HEK293T (cell line): Measurements from ENCODE around the gene RBP3.

Source experiments
- CTCF ChIA-PET: fragments of 350-600 bp; formaldehyde crosslinking; extraction: SDS; loops from one replicate; lab custom pipeline; 2021; ENCODE audit warnings: antibody characterized with exemption, inconsistent platforms; lab: Yijun Ruan, JAX
- POLR2A ChIA-PET: fragments of 350-600 bp; formaldehyde crosslinking; extraction: SDS; loops from one replicate; lab custom pipeline; 2020; ENCODE audit warnings: antibody characterized with exemption, inconsistent platforms; lab: Yijun Ruan, JAX
- DNase-seq: peaks from one replicate; pipeline ENCODE4 v3.0.0; 2012; ENCODE audit warnings: mixed read lengths; ENCODE audit errors: extremely low spot score
- ARNT ChIP-seq: fragments of 450-650 bp; IDR thresholded peaks from 2 replicates; pipeline ENCODE4 v1.6.1; 2017; ENCODE audit warnings: mild to moderate bottlenecking
- BHLHE40 ChIP-seq: fragments of 450-650 bp; IDR thresholded peaks from 2 replicates; pipeline ENCODE4 v1.6.1; 2016; ENCODE audit warnings: mild to moderate bottlenecking, moderate library complexity, borderline replicate concordance
- CTBP1 ChIP-seq: fragments of 450-650 bp; IDR thresholded peaks from 2 replicates; pipeline ENCODE4 v1.6.1; 2016; ENCODE audit warnings: borderline replicate concordance
- ELF4 ChIP-seq: fragments of 450-650 bp; IDR thresholded peaks from 2 replicates; pipeline ENCODE4 v1.6.1; 2017; ENCODE audit warnings: antibody characterized with exemption
- FOXA1 ChIP-seq: fragments of 450-650 bp; IDR thresholded peaks from 2 replicates; pipeline ENCODE4 v1.6.1; 2016; ENCODE audit warnings: mild to moderate bottlenecking
- FOXK2 ChIP-seq: fragments of 450-650 bp; IDR thresholded peaks from 2 replicates; pipeline ENCODE4 v1.6.1; 2016; ENCODE audit warnings: mild to moderate bottlenecking
- FOXM1 ChIP-seq: fragments of 450-650 bp; IDR thresholded peaks from 2 replicates; pipeline ENCODE4 v1.6.1; 2017; ENCODE audit warnings: mild to moderate bottlenecking, borderline replicate concordance
- HDGF ChIP-seq: fragments of 450-650 bp; IDR thresholded peaks from 2 replicates; pipeline ENCODE4 v1.6.1; 2017; ENCODE audit warnings: antibody characterized with exemption, borderline replicate concordance
- L3MBTL2 ChIP-seq: fragments of 450-650 bp; conservative IDR thresholded peaks from 2 replicates; pipeline ENCODE4 v1.6.1; 2016; ENCODE audit warnings: mild to moderate bottlenecking
- LEF1 ChIP-seq: fragments of 450-650 bp; IDR thresholded peaks from 2 replicates; pipeline ENCODE4 v1.6.1; 2017; ENCODE audit warnings: mild to moderate bottlenecking, borderline replicate concordance
- NFRKB ChIP-seq: fragments of 450-650 bp; IDR thresholded peaks from 2 replicates; pipeline ENCODE4 v1.6.1; 2016; ENCODE audit warnings: mild to moderate bottlenecking, moderate library complexity
- SP1 ChIP-seq: fragments of 450-650 bp; IDR thresholded peaks from 2 replicates; pipeline ENCODE4 v1.6.1; 2017
- SUZ12 ChIP-seq: fragments of 450-650 bp; IDR thresholded peaks from 2 replicates; pipeline ENCODE4 v1.6.1; 2016; ENCODE audit warnings: mild to moderate bottlenecking
- TARDBP ChIP-seq: fragments of 450-650 bp; IDR thresholded peaks from 2 replicates; pipeline ENCODE4 v1.6.1; 2016
- ZNF384 ChIP-seq: fragments of 450-650 bp; IDR thresholded peaks from 2 replicates; pipeline ENCODE4 v1.6.1; 2016
- TF ChIP-seq, protein P1 (sequence below): fragments of 450-650 bp; IDR thresholded peaks from 2 replicates; pipeline ENCODE4 v1.6.1; 2016

RBP3 gene

DNA sequence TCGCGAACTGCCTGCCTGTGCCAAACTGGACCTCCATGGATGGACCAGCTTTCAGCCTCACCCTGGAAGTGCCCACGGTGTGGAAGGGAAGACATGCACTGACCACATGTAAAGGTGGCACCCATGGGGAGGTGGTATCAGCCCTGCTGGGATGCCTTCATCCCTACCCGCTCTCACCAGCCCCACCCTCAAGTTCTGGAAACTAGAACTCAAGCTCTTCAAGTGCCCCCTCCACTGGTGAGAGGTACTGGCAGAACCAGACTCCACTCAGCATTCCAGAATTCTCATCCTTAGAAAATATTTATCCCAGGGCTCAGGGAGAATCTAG is 30.0 kb downstream of the RBP3 start:
- POLR2A ChIA-PET: no interaction called here
- DNase-seq: no peak
- CTCF ChIA-PET: interaction anchor here (0.8 kb wide), 1 partner anchor 14 kb away, joined by 3 read pairs; no protein-coding TSS in a partner anchor
- TF ChIP-seq FOXA1 (no peak), BHLHE40 (no peak), ELF4 (no peak), LEF1 (no peak), HDGF (no peak), FOXK2 (no peak), CTBP1 (no peak), ZNF384 (no peak), NFRKB (no peak), TARDBP (no peak), ARNT (no peak), L3MBTL2 (no peak)
- TF ChIP-seq, protein P1, sequence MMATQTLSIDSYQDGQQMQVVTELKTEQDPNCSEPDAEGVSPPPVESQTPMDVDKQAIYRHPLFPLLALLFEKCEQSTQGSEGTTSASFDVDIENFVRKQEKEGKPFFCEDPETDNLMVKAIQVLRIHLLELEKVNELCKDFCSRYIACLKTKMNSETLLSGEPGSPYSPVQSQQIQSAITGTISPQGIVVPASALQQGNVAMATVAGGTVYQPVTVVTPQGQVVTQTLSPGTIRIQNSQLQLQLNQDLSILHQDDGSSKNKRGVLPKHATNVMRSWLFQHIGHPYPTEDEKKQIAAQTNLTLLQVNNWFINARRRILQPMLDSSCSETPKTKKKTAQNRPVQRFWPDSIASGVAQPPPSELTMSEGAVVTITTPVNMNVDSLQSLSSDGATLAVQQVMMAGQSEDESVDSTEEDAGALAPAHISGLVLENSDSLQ: no peak

DNA sequence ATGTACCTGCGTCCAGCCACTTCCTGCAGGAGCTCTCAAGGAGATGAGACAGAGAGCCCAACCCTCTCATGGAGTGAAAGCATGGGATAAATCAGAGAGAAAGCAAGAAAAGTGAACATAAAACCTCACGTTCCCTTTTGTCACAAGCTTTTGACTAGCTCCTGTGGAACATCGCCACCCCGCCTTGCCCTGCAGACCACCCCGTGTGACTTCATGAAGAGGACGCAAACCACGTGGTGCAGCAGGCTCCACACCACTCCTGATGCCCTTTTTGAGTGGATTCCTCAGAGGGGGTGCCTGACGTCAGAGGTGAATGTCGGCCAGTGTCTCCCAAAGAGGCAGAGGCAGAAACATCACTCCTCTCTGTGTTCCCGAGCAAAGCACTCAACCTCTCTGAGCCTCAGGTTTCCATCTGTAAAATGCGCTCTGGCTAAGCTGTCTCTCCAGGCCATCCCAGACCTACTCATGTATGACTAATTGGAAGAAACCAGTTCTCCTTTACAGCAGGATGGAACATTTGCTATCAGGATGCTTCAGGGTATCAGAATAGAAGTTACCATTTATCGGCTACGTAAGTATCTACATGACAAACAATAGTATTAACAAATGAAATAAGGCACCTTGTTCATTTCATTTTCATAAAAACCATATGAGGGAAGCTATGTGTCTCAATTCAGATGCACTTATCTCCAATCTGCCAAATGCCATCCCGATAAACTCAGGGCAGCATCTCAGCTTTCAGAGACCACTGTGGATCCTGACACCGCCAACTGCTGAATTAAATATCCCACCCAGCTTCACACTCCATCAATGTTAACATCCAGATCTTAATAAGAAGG is 30.7 kb downstream of the RBP3 start:
- CTCF ChIA-PET: interaction anchor here (0.7 kb wide), 1 partner anchor 16 kb away, joined by 3 read pairs; no protein-coding TSS in a partner anchor
- TF ChIP-seq BHLHE40 (no peak), ZNF384 (no peak), L3MBTL2 (no peak), SP1 (no peak), HDGF (no peak), FOXK2 (no peak), TARDBP (no peak), FOXA1 (no peak), ARNT (no peak), ELF4 (no peak), SUZ12 (no peak), FOXM1 (no peak)
- TF ChIP-seq, protein P1: no peak

DNA sequence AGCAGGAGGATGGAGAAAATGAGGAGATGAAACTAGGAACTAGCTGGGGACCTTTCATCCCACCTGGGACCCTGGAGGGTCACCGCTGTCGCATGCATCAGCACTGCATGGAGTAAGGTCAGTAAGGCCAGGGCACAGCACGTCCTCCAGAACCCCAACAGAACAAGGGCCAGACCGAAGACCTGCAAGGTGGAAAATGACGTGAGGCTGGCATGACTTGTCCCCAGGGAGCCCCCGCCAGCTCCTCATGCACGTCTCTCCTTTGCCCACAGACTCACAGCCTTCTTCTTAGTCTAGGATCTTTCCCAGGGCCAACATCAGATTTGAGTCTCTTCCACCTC is 31.3 kb downstream of the RBP3 start:
- DNase-seq: no peak
- ChIA-PET CTCF (interaction anchor here (0.7 kb wide), 1 partner anchor 17 kb away, joined by 3 read pairs; no protein-coding TSS in a partner anchor), POLR2A (interaction anchor here (2.5 kb wide), 1 partner anchor 1095 kb away, joined by 18 read pairs; no protein-coding TSS in a partner anchor)
- TF ChIP-seq, protein P1: no peak
- TF ChIP-seq L3MBTL2 (no peak), ELF4 (no peak), HDGF (no peak), SUZ12 (no peak), LEF1 (no peak), FOXM1 (no peak)

More for the DNA sequence above, 30.7 kb downstream of the RBP3 start:
- no peak for DNase-seq
- POLR2A ChIA-PET: interaction anchor here (2.5 kb wide), 1 partner anchor 1095 kb away, joined by 18 read pairs; no protein-coding TSS in a partner anchor

DNA sequence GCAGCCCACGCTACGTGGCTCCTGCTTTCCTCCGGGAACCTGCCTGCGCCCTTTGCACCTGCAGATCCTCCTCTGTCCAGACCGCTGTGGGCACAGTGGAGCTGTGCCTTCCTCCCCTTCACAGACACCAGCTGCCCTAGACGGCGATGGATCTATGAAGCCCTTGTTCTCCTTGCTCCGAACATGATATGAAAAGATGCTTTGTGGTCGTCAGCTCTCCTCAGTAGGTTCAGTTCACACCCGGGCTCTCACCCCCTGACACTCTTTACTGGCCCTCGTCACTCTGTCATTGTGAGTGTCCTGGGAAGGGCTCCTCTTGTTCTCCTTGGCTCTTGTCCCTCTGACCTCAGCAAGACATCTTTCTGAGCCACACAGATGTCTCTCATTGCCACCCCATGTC is 31.7 kb downstream of the RBP3 start:
- POLR2A ChIA-PET: interaction anchor here (2.5 kb wide), 1 partner anchor 1096 kb away, joined by 18 read pairs; no protein-coding TSS in a partner anchor
- TF ChIP-seq FOXA1 (no peak), ELF4 (no peak), HDGF (no peak), L3MBTL2 (no peak)
- DNase-seq: no peak
- CTCF ChIA-PET: no interaction called here

DNA sequence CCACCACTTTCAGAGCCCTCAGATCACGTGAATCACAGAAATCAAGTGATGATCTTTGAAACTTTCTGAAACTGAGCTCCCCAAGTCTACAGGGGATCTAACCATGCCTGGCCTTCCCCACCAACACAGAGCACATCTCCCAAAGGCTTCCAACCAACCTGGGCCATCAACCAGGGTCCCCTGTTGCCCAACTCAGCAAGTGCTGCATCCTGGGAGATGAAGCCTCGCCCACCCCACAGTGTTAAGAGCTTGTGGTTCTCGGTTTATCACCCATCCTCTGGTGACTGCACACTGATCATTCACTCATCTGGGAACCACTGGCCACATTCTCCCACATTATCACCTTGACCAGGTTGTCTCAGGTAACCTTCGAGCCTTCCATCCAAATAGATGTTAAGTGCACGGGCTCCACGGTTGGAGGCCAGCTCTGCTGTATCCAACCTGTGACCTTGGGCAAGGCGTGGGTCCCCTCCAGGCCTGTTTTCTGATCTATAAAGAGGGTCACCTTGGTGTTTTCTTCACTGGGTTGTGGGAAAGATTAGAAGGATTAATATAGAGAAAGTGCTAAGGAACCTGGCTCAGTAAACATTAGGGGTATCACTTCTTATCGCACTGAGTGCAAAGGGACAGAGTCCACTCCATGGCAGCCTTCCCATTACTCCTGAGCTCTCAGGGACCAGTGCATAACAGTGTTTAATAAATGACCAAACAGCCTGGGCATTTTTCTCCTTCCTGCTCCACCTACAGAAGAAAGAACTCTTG is 32.4 kb downstream of the RBP3 start:
- CTCF ChIA-PET: interaction anchor here (0.6 kb wide), 1 partner anchor 14 kb away, joined by 3 read pairs; no protein-coding TSS in a partner anchor
- POLR2A ChIA-PET: interaction anchor here (2.5 kb wide), 1 partner anchor 1097 kb away, joined by 18 read pairs; no protein-coding TSS in a partner anchor
- TF ChIP-seq L3MBTL2: no peak
- no peak for TF ChIP-seq HDGF
- no peak for TF ChIP-seq FOXK2
- TF ChIP-seq LEF1: no peak
- no peak for TF ChIP-seq SP1
- no peak for TF ChIP-seq ZNF384
- no peak for TF ChIP-seq ELF4
- TF ChIP-seq, protein P1: no peak
- no peak for TF ChIP-seq NFRKB
- TF ChIP-seq CTBP1: no peak
- TF ChIP-seq FOXM1: no peak
- no peak for TF ChIP-seq FOXA1
- TF ChIP-seq SUZ12: no peak
- TF ChIP-seq TARDBP: no peak
- TF ChIP-seq BHLHE40: no peak
- no peak for TF ChIP-seq ARNT
- no peak for DNase-seq
